Left lung (tissue), 10 donors: ENCODE results near the gene PRKD2. TPM values are rescaled to one million over a fixed set of nuclear protein-coding genes. Genes with fewer than 3 reads are reported as not detected.

Source experiments
- ATAC-seq: fragments of 200-7000 bp; cut with Tn5 transposase; one replicate; pipeline ENCODE4 v1.9.1; 2020; ENCODE audit warnings: moderate library complexity
- DNase-seq, 4 donors: peaks; one replicate each; pipeline ENCODE4 v3.0.0-alpha.2; 2013 to 2020
- H3K27ac ChIP-seq, 2 donors: fragments of 200-600 bp; sonication (generic) in 1 of 2; one replicate each; pipeline versions ENCODE4 v1.5.0 to v1.8.0; 2020 to 2021
- H3K27me3 ChIP-seq, 2 donors: fragments of 200-600 bp; sonication (generic) in 1 of 2; one replicate each; pipeline versions ENCODE4 v1.5.0 to v1.8.0; 2020 to 2021
- H3K36me3 ChIP-seq, 2 donors: fragments of 200-600 bp; sonication (generic) in 1 of 2; one replicate each; pipeline versions ENCODE4 v1.5.0 to v1.8.0; 2020 to 2021
- H3K4me1 ChIP-seq, 2 donors: fragments of 200-600 bp; one replicate each; pipeline ENCODE4 v1.8.0; 2021
- H3K4me3 ChIP-seq, 2 donors: fragments of 200-600 bp; sonication (generic) in 1 of 2; one replicate each; pipeline versions ENCODE4 v1.5.0 to v1.8.0; 2020 to 2021; ENCODE audit warnings: mild to moderate bottlenecking in 1 of 2
- H3K9me3 ChIP-seq, 2 donors: fragments of 200-600 bp; sonication (generic) in 1 of 2; one replicate each; pipeline versions ENCODE4 v1.5.0 to v1.8.0; 2020 to 2021
- CTCF ChIP-seq, 2 donors: fragments of 200-600 bp; sonication (generic) in 1 of 2; IDR thresholded peaks; one replicate each; pipeline versions ENCODE4 v1.5.0 to v1.8.0; 2021; ENCODE audit warnings: antibody characterized with exemption in 2 of 2
- intact Hi-C, 2 donors: fragments of 100-400 bp; cut with DNase I; formaldehyde crosslinking; loops; one replicate each; pipeline versions ENCODE4 v1.11.2 to v1.14.2; 2022
- polyA plus RNA-seq, 6 donors: library from polyadenylated mRNA; unstranded; fragments of 120-200 nt; gene quantifications; one replicate each; pipeline ENCODE4 v1.2.1, GENCODE V29; 2013; ENCODE audit not compliant: insufficient read length in 6 of 6
- total RNA-seq, 2 donors: library from RNA; stranded (reverse); fragmentation: NEBNext Ultra II Directional; extraction: Animal tissue kit (Norgen Biotek cat#: 25700); gene quantifications; one replicate each; pipeline ENCODE4 v1.2.1, GENCODE V29; 2021
- donor health status: DM: no; HTN: yes; CAD: no.
- donor health status: DM: no; HTN: no; CAD: no.

Gene PRKD2
- total and polyA plus RNA-seq, 8 donors, result 37.8 to 61.4 (median 53.1) TPM

DNA sequence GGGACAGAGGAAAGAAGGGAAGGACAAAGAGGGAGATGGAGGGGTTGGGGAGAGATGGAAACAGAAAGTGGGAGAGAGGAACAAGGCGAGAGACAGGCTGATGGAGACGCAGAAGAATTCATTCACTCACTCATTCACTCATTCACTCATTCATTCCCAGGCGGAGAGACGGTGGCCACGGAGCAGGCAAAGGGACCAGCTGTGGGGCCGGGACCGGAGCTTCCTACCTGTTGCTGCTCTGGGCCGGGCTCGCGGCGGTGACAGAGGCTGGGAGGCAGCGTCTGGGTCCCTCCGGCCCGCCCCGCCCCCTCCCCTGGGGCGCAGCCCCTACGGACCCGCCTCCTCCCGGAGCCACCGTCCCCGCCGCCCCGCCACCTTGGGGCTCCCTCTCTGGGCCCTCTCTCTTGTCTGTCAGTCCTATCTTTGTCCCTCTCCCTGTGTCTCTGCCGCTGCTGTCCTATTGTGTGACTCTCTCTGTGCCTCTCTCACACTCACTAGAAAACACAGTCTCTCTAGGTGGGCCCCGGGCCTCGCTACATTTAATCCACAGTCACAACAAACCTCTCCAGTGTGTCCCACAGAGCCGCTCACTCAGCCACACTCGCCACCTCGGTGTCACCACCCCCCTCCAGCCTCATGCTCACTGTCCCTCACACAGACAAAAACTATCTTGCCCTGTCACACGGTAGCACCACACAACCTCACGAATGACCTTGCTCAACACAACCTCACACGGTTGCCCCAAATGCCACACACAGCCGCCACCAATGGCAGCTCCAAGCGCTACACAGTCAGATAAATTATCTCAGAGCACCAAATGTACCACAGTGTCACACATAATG is 80.8 kb downstream of the PRKD2 start, which contains the start of gene GNG8:
TSS of gene GNG8 (minus strand) at position 283 of the 842 bp plus-strand sequence. CDS start 1,520 bp downstream, outside the sequence.
- Histone ChIP-seq H3K4me3 (no peak within 1 kb of the TSS), H3K27me3 (peaks cover 4 to 96% of the 10 kb centered on the region in 2 donors), H3K27ac (no peak within 1 kb of the TSS), H3K9me3 (no peaks in the 10 kb centered on the region), H3K36me3 (no peaks in the 10 kb centered on the region), H3K4me1 (peaks cover 4 to 37% of the 10 kb centered on the region in 2 donors)
- TF ChIP-seq CTCF (IDR thresholded peaks at IDR 0.05), result no peak
- ATAC-seq (no peak), DNase-seq (no peak)
- intact Hi-C loops, result no loop called here

- no peak for DNase-seq
- Histone ChIP-seq H3K36me3 (no peaks in the 10 kb centered on the region), H3K27ac (no peak overlapping the region)
Measured at GRCh38 chr19:46634656-46635218, 82.2 kb downstream of the PRKD2 start.

DNA sequence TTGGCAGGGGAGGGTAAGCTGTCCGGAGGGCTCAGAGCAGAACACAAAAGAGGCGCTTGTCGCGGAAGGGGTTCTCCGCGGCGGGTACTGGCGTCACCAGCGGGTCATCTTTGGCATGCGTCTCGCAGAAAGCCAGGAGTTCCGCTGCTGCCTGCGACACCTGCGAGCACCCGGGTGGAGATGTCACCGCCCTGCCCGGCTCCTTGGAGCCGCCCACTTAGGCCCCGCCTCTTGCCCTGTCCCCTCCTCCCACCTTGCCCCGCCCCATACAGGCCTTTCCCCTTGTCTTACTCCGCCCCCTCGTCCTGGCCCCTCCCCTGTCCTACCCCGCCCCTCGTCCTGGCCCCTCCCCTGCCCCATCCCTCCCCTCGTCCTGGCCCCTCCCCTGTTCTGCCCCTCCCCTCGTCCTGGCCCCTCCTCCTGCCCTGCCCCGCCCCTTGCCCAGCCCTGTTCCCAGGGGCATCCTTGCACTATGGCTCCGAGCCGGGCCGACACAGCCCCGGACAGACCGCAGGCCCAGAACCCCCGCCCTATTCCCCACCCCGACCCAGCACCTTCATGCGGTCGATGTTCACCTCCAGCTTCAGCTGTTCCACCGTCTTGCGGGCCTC is 82.8 kb downstream of the PRKD2 start:
- Histone ChIP-seq H3K4me1 (peaks cover 4 to 33% of the 10 kb centered on the region in 2 donors), H3K4me3 (peak overlapping the region in 1 of 2 donors; percentile 20), H3K36me3 (no peaks in the 10 kb centered on the region), H3K9me3 (no peaks in the 10 kb centered on the region), H3K27ac (no peak overlapping the region), H3K27me3 (peaks cover 0 to 83% of the 10 kb centered on the region in 2 donors)
- DNase-seq (peak in 3 of 4 donors; percentile 68 to 94 (median 88)), ATAC-seq (peak; percentile 86)
- TF ChIP-seq CTCF (IDR thresholded peaks at IDR 0.05), result no peak
- intact Hi-C loops, result no loop called here

More at GRCh38 chr19:46634656-46635218, 82.2 kb downstream of the PRKD2 start:
- no peaks in the 10 kb centered on the region for H3K9me3 ChIP-seq
- no peak for TF ChIP-seq CTCF (IDR thresholded peaks at IDR 0.05)
- intact Hi-C loops, result no loop called here
- ATAC-seq, result no peak
- H3K4me3 ChIP-seq, result no peak overlapping the region
- peaks cover under 1 to 89% of the 10 kb centered on the region in 2 donors for H3K27me3 ChIP-seq
- peaks cover 4 to 37% of the 10 kb centered on the region in 2 donors for H3K4me1 ChIP-seq

DNA sequence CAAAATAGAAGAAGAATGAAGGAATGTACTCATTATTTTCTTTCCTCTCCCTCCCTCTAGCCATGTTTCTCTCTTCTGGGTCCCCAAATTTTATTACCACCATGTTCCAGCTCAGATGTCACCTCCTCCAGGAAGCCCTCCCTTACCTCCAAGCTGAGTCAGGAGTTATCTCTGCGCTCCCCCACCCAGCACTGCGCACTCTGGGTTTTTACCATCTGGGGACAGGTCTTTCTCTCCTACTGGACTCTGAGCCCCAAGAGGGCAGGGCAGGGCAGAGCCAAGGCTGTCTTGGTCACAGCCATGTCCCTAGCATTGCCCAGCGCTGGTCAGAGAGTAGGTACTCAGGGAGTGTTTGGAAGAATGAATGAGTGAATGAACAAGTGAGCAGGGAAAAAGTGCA is 83.8 kb downstream of the PRKD2 start:
- intact Hi-C loops, result no loop called here
- ATAC-seq (no peak), DNase-seq (no peak)
- Histone ChIP-seq H3K27me3 (peaks cover 0 to 73% of the 10 kb centered on the region in 2 donors), H3K27ac (no peak overlapping the region), H3K4me1 (peaks cover 4 to 26% of the 10 kb centered on the region in 2 donors), H3K4me3 (no peak overlapping the region), H3K36me3 (no peaks in the 10 kb centered on the region), H3K9me3 (no peaks in the 10 kb centered on the region)
- TF ChIP-seq CTCF (IDR thresholded peaks at IDR 0.05), result no peak

DNA sequence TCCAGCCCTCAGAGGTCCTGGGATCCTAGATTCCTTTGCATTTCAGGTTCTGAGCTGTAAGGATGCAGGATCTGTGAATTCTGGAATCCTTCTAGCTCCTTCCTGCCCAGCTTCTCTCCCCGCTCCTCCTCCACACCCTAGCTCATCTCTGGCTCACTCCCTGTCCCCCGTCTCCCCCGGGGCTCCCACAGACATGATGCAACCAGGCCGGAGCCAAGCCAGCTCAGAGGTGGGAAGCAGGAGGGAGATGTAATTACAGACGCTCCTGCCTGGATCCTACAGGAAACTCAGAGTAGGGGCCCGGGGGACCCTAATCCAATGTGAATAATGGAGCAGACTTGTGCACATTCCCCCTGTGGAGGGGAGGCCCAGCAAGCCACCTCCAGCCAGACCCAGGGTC is 85.4 kb downstream of the PRKD2 start:
- intact Hi-C loops, result no loop called here
- Histone ChIP-seq H3K36me3 (no peaks in the 10 kb centered on the region), H3K4me3 (no peak overlapping the region), H3K27me3 (peaks cover 0 to 56% of the 10 kb centered on the region in 2 donors), H3K27ac (no peak overlapping the region), H3K9me3 (no peaks in the 10 kb centered on the region), H3K4me1 (peaks cover 7 to 33% of the 10 kb centered on the region in 2 donors)
- no peak for TF ChIP-seq CTCF (IDR thresholded peaks at IDR 0.05)
- DNase-seq, result no peak
- ATAC-seq, result no peak
